Measurements from ENCODE around the gene FAM131A. TPM values are rescaled to one million over a fixed set of nuclear protein-coding genes. Genes with fewer than 3 reads are reported as not detected.

Gene FAM131A
- total RNA-seq, 1 donor from 2014 or later, result 22.7 TPM

GRCh38 chr3:184296616-184297015 lies 40.8 kb upstream of the FAM131A start:
- no peak overlapping the region for H3K4me3 ChIP-seq (ENCODE audit: low read depth, low read length)
- no peak for DNase-seq (ENCODE audit: low read depth)
- no peak for TF ChIP-seq CTCF (conservative IDR thresholded peaks at IDR 0.05; ENCODE audit: low read depth, low read length)

- no peak for DNase-seq (ENCODE audit: low read depth)
- no peak for TF ChIP-seq CTCF (conservative IDR thresholded peaks at IDR 0.05; ENCODE audit: low read depth, low read length)
- H3K4me3 ChIP-seq (ENCODE audit: low read depth, low read length), result peak within 1 kb of the TSS; percentile 98
These were observed 38.5 kb upstream of the FAM131A start, which contains the start of gene PSMD2 for GRCh38 chr3:184298759-184299487. TSS of gene PSMD2 (plus strand) at chr3:184299241. CDS start at chr3:184299267, 26 bp downstream.

- peak overlapping the region; percentile 98 for H3K4me3 ChIP-seq (ENCODE audit: low read depth, low read length)
- TF ChIP-seq CTCF (conservative IDR thresholded peaks at IDR 0.05; ENCODE audit: low read depth, low read length), result no peak
- DNase-seq (ENCODE audit: low read depth), result no peak
These were observed 37.7 kb upstream of the FAM131A start for GRCh38 chr3:184299488-184300377.

- no peak for TF ChIP-seq CTCF (conservative IDR thresholded peaks at IDR 0.05; ENCODE audit: low read depth, low read length)
- DNase-seq (ENCODE audit: low read depth), result no peak
- peak overlapping the region; percentile 98 for H3K4me3 ChIP-seq (ENCODE audit: low read depth, low read length)
These were observed 37.1 kb upstream of the FAM131A start for GRCh38 chr3:184300378-184300720.

GRCh38 chr3:184305577-184305976 lies 31.8 kb upstream of the FAM131A start:
- DNase-seq (ENCODE audit: low read depth), result no peak
- TF ChIP-seq CTCF (conservative IDR thresholded peaks at IDR 0.05; ENCODE audit: low read depth, low read length), result peak; percentile 47
- H3K4me3 ChIP-seq (ENCODE audit: low read depth, low read length), result no peak overlapping the region

GRCh38 chr3:184306341-184306972 lies 30.9 kb upstream of the FAM131A start:
- H3K4me3 ChIP-seq (ENCODE audit: low read depth, low read length), result no peak overlapping the region
- TF ChIP-seq CTCF (conservative IDR thresholded peaks at IDR 0.05; ENCODE audit: low read depth, low read length), result no peak
- DNase-seq (ENCODE audit: low read depth), result no peak

All from epithelial cell of proximal tubule (primary cell).